Stimulated activated CD8-positive, alpha-beta memory T cell treated with anti-CD3 and anti-CD28 coated beads, Interleukin-12 subunit alpha, Interleukin-12 subunit beta, amount 100 ng/mL, for 4 hours (primary cell): ENCODE results near the gene ZNF341.
"Not testable (repeated sequence)": the region's sequence is repeated elsewhere in the genome, so short reads cannot be mapped to it uniquely, and the experiment has no call there.

Experiments
- DNase-seq: peaks from one replicate; pipeline ENCODE4 v3.0.0-alpha.2; 2020; ENCODE audit warnings: low read depth

Gene ZNF341

GRCh38 chr20:33770005-33770404 lies 38.2 kb downstream of the ZNF341 start:
- no peak for DNase-seq

DNA sequence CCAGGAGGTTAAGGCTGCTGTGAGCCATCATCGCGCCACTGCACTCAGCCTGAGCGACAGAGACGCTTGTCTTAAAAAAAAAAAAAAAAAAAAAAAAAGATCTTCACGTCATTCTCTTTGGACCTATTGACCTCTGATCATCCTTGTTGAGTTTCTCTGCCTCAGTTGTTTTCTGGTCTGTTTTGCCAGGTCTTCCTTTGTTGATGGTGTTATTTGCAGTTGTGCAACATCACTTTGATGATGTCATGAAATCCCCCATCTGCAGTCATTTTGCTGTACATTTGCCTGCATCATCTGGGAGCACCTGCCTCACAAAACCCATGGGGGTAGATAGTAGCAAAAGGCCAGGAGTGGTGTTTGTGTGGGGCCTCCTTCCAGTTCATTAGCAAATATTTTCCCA lies 40.1 kb downstream of the ZNF341 start:
- DNase-seq = no peak

DNA sequence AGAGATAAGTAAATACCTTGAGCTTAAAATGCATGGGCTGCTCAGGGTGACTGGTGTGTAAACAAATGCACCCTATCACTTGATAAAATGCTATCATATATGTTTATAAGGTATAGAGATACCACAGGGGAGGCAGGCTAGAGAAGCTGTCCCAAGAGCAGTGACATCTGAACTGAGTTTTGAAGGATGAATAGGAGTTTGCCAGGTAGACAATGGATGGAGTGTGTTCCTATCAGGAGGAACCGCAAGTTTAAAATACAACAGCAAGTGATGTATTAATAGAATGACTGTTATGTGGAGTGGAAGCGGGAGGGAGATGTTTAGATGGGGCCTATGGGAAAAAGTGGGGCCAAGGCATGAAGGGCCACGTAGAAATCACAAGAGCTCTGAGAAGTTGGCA lies 40.6 kb downstream of the ZNF341 start:
- no peak for DNase-seq

DNA sequence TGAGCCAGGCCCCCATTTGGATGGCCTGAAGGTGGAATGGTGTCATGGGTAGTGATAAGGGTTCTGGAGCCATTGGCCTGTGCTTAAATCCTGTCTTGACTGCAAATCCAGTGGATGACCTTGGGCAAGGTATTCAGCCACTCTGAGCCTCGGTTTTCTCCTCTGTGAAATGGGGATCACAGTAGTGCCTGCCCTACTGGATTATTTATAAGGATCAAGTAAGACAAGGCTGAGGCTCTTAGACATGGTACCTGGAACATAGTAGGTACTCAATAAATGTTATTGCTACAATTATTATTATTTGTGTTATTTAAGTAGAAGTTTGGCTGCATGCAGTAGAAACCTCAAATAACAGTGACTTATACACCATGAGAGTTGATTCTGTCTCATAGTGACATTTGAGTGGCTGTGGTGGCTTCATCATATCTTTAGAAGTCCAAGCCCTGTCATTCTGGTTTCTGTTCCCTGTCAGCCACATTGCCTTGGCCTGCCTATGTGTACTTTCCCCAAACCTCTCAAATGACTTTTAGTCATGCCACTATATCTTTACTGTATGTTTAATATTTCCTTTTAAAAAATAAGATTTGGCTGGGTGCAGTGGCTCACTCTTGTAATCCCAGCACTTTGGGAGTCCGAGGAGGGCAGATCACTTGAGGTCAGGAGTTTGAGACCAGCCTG lies 41.8 kb downstream of the ZNF341 start:
- DNase-seq = no peak

DNA sequence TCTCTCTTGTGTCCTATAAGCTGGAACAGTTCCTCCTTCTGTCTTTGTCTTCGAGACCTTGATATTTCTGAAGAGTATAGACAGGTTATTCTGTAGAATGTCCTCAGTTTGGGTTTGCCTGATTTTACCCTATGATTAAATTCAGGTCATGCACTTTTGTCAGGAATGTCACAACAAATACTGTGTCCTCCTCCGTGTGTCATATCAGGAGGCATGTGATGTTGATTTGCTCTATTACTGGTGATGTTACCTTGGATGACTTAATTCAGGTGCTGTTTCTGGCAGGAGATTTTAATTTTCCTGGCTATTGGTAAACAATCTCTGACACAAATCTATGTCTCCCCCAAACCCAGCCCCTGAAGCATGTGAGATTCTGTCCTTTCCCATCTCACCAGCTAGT lies 46.0 kb downstream of the ZNF341 start:
- no peak for DNase-seq

- no peak for DNase-seq
These were observed 49.3 kb downstream of the ZNF341 start for GRCh38 chr20:33781133-33781532.

- no peak for DNase-seq
These were observed 50.1 kb downstream of the ZNF341 start for GRCh38 chr20:33781945-33782344.

- no peak for DNase-seq
These were observed 51.5 kb downstream of the ZNF341 start for GRCh38 chr20:33783256-33783655.

- no peak for DNase-seq
These were observed 52.0 kb downstream of the ZNF341 start for GRCh38 chr20:33783818-33784217.

- no peak for DNase-seq
These were observed 52.4 kb downstream of the ZNF341 start for GRCh38 chr20:33784225-33784624.

DNA sequence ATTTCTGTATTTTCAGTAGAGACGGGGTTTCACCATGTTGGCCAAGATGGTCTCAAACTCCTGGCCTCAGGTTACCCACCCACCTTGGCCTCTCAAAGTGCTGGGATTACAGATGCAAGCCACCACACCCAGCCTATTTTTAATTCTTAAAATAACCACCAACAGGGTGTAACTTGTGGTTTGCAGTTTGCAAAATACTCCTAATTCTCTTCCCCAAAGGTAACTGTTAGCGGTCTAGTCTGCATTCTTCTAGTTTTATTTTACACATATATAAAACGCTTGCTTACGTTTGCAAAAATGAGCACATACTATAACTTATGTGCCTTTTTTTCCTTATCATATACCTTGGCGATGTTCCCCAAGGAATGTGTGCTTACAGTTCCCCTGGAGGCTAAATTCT lies 53.7 kb downstream of the ZNF341 start:
- no peak for DNase-seq

DNA sequence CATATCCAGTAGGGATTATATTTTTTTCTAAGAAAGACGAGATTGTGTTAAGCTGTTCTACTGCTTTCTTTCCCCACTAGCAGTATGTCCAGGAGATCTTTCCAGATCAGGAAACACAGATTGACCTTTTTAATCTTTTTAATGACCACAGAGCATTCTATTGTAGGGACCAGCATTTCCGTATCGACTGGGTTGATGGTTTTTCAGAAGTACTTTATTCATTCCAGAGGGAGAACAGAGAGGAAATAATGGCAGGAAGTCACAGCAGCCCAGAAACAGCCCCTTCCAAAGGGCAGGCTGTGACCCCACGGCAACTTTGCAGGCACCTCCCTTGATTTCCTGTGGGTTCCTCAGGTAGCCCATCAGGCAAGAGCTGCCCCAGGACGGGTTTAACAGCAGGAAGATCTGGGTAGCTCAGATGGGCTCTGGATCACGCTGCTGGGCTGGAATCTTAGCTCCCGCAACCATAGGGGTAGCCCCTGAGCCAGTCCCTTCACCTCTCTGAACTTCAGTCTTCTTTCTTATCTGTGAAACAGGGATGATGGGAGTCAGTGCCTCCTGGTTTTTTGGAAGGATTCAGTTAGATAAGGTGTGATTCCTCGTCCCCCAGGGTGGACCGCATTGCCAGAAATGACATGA lies 55.6 kb downstream of the ZNF341 start:
- no peak for DNase-seq

- DNase-seq = no peak
These were observed 56.7 kb downstream of the ZNF341 start for GRCh38 chr20:33788351-33789049.

DNA sequence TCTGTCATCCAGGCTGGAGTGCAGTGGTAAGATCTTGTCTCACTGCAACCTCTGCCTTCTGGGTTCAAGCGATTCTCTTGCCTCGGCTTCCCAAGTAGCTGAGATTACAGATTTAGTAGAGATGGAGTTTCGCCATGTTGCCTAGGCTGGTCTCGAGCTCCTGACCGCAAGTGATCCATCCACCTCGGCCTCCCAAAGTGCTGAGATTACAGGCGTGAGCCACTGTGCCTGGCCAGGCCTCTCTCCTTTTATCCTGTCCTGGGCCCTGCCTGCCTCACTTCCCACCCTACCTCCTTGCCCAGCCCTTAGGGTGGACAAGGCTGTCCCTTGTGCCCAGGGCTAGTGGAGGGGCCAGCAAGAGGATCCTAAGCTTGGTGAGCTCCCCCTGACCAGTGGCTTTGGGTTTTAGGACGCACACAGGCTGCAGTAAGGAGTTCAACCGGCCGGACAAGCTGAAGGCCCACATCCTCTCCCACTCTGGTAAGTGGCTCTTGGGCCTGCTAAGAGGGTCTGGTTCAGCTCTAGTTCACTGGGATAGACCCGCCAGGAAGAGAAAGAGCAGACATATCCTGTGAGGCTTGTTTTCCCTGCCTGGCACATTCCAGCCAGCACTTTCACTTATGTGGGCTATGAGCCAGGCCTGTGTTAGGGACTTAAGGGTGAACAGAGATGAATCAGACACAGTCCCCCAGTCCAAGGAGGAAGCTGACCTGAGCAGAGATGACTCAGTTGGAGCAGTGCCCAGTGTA lies 57.5 kb downstream of the ZNF341 start:
- no peak for DNase-seq

DNA sequence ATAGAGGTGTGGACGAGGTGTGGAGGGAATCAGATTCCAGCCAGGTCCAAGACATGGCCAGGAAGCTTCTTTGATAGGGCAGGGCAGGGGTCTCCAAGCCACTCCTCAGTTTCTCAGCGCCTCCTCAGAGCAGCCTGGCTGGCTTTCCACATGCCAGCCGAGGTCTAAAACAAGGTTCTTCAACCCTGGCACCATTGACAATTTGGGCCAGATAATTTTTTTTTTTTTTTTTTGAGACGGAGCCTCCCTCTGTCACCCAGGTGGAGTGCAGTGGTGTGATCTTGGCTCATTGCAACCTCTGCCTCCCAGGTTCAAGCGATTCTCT lies 58.0 kb downstream of the ZNF341 start:
- no peak for DNase-seq

GRCh38 chr20:33790566-33790965 lies 58.8 kb downstream of the ZNF341 start:
- no peak for DNase-seq

GRCh38 chr20:33791021-33791420 lies 59.2 kb downstream of the ZNF341 start:
- DNase-seq = no peak

DNA sequence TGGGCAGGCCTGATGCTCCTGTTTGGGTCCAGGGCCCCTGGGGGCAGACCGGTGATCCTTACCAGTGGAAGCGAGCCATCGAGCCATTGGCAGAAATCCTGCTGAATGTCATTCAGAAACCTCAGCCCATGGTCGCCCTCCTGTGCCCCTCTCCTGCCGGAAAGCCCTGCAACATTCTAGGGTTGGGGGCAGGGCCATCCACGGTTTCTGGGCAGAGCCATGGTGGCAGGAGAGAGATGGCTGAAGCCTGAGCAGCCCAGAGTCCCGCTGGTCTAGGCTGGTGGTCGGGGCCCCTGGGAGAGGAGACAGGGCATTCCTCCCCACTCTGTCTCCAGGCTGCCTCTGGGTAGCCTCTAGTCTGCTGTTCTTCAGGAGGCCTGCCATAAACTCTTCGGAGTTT lies 59.7 kb downstream of the ZNF341 start:
- no peak for DNase-seq

- peak; percentile 19 for DNase-seq
These were observed 60.3 kb downstream of the ZNF341 start for GRCh38 chr20:33791959-33792597.

GRCh38 chr20:33792598-33792989 lies 60.8 kb downstream of the ZNF341 start:
- DNase-seq = not testable (repeated sequence)

GRCh38 chr20:33793011-33793931 lies 61.5 kb downstream of the ZNF341 start:
- no peak for DNase-seq
